Heart right ventricle (tissue), 16 donors: ENCODE results near the gene C17orf107. TPM values are rescaled to one million over a fixed set of nuclear protein-coding genes. Genes with fewer than 3 reads are reported as not detected.

Source experiments
- ATAC-seq, 8 donors: fragments of 200-7000 bp; cut with Tn5 transposase; one replicate each; pipeline ENCODE4 v1.9.1; 2020; ENCODE audit warnings: mild to moderate bottlenecking in 8 of 8, moderate library complexity in 8 of 8, moderate number of reproducible peaks in 1 of 8
- DNase-seq, 2 donors: peaks; one replicate each; pipeline ENCODE4 v3.0.0-alpha.2; 2020
- H3K27ac ChIP-seq, 10 donors: fragments of 200-600 bp; sonication (generic) in 2 of 10; one replicate each; pipeline versions ENCODE4 v1.5.0 to v1.8.0; 2020 to 2022; ENCODE audit warnings: mild to moderate bottlenecking in 3 of 10
- H3K27me3 ChIP-seq, 7 donors: fragments of 200-600 bp; one replicate each; pipeline ENCODE4 v1.8.0; 2021 to 2022; ENCODE audit warnings: mild to moderate bottlenecking in 2 of 7
- H3K36me3 ChIP-seq, 9 donors: fragments of 200-600 bp; sonication (generic) in 1 of 9; one replicate each; pipeline versions ENCODE4 v1.5.0 to v1.8.0; 2020 to 2022; ENCODE audit warnings: mild to moderate bottlenecking in 2 of 9
- H3K4me1 ChIP-seq, 9 donors: fragments of 200-600 bp; sonication (generic) in 1 of 9; one replicate each; pipeline versions ENCODE4 v1.5.0 to v1.8.0; 2020 to 2022; ENCODE audit warnings: mild to moderate bottlenecking in 4 of 9
- H3K4me3 ChIP-seq, 10 donors: fragments of 200-600 bp; sonication (generic) in 2 of 10; one replicate each; pipeline versions ENCODE4 v1.5.0 to v1.8.0; 2020 to 2022; ENCODE audit warnings: mild to moderate bottlenecking in 7 of 10, moderate library complexity in 2 of 10
- H3K9me3 ChIP-seq, 11 donors: fragments of 200-600 bp in 10 of 11; sonication (generic) in 2 of 11; one replicate each; pipeline versions ENCODE4 v1.5.0 to v1.8.0; 2013 to 2022; ENCODE audit warnings: mild to moderate bottlenecking in 2 of 11, control low read depth in 1 of 11, moderate library complexity in 1 of 11
- CTCF ChIP-seq, 9 donors: fragments of 200-600 bp; sonication (generic) in 2 of 9; IDR thresholded peaks; one replicate each; pipeline versions ENCODE4 v1.5.0 to v1.8.0; 2021 to 2022; ENCODE audit warnings: antibody characterized with exemption in 9 of 9, mild to moderate bottlenecking in 5 of 9, moderate library complexity in 1 of 9
- WGBS, 2 donors: extraction: QIAGEN DNeasy Blood & Tissue Kit; methylation state at CpG; one replicate each; pipeline ENCODE4 v1.1.7; 2013; ENCODE audit warnings: inconsistent platforms in 1 of 2; 5-methylcytosine and 5-hydroxymethylcytosine counted together
- intact Hi-C, 10 donors: fragments of 100-400 bp; cut with DNase I; formaldehyde crosslinking; loops; one replicate each; pipeline versions ENCODE4 v1.11.1 to v1.14.2; 2022
- polyA plus RNA-seq, 2 donors: library from polyadenylated mRNA; stranded (reverse); fragments of 200-250 nt; gene quantifications; one replicate each; pipeline ENCODE4 v1.2.3, GENCODE V29; 2013
- total RNA-seq, 10 donors: library from RNA; stranded (reverse); fragmentation: NEBNext Ultra II Directional in 3 of 10; extraction: Animal tissue kit (Norgen Biotek cat#: 25700) in 3 of 10; gene quantifications; one replicate each; pipeline versions ENCODE4 v1.2.1 to v1.2.4, GENCODE V29; 2021 to 2023
- donor health status: Arrhythmogenic right ventricular cardiomyopathy.
- donor health status: ischemic (EF 13 %, LVEDD 7.1; RV severe dilation, severe dysfunction).
- donor health status: healthy with polysubstance abuse.
- donor health status: DM: no; HTN: yes; CAD: no.
- donor health status: DM: no; HTN: no; CAD: no.
- donor health status: ischemic (EF 25% LVEDD 6.9; RV normal size, moderate dysfunction).
- donor health status: ischemic (EF 25% LVEDD 5.7; RV mildly dilated, moderate dysfunction).
- donor health status: healthy.
- donor health status: DM: yes; HTN: yes; CAD: no.
- donor health status: Ischemic cardiomyopathy.
- donor health status: ischemic (EF 35%, LVEDD 5.7; RV mildly dilated, moderate dysfunction).
- donor health status: nonischemic (EF 11% LVEDD 7.7; RV severe dilation, severe dysfunction).
- donor health status: DM: yes; HTN: yes; CAD: no.
- donor health status: PGD.
- donor health status: ischemic (EF 29% LVEDD 5.4; RV normal size, mild dysfunction).
- donor health status: nonischemic (EF 23%, LVEDD 6.1; RV moderate dilation, normal function).

C17orf107 gene
- total and polyA plus RNA-seq, 12 donors, result 0.28 to 0.86 (median 0.44) TPM; not detected in 1

DNA sequence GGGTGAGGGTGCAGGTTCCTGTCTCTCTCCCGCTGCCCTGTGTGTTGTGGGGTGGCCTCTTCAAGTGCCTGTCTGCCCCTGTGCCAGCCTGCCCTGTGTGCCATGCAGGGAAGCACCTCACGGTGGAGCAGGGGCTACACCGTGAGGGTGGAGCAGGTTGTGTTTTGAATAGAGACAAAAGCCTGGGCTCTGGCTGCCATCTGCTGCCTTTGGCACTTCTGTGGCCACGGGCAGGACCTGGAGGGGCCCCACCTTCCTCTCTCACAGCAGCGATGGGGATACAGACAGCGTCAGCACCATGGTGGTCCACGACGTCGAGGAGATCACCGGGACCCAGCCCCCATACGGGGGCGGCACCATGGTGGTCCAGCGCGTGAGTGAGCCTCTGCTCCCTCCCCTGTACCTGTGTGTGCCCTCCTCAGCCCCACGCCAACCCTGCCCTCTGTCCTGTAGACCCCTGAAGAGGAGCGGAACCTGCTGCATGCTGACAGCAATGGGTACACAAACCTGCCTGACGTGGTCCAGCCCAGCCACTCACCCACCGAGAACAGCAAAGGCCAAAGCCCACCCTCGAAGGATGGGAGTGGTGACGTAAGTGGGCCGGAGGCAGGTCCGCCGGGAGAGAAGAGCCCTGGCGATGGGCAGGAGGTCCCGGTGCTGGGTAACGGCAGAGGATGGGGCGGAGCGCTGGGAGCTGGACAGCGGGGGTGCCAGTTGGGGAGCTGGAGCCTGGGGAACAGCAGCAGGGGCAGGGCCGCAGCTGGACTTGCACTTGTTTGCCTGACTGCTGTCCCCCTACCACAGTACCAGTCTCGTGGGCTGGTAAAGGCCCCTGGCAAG, 5.4 kb upstream of the C17orf107 start:
- H3K9me3 ChIP-seq, result no peaks in the 10 kb centered on the region
- H3K27me3 ChIP-seq, result peaks cover 0 to 5% (median 3%) of the 10 kb centered on the region in 7 donors
- H3K27ac ChIP-seq, result no peak overlapping the region
- DNase-seq, result no peak
- intact Hi-C loops, result loop anchor here in 2 of 10 donors (5.0 to 10.0 kb wide), 2 partner anchors 182 to 189 kb away; partner anchors contain the start of genes ARRB2 (in 1 of the 2) and PELP1 (in 1 of the 2)
- ATAC-seq, result no peak
- 89 to 91% methylated on average over 31 of the region's 31 CpGs for WGBS, 2 donors
- TF ChIP-seq CTCF (IDR thresholded peaks at IDR 0.05), result no peak
- peaks cover 13 to 84% (median 59%) of the 10 kb centered on the region in 9 donors for H3K36me3 ChIP-seq
- peaks cover 0 to 8% (median 5%) of the 10 kb centered on the region in 9 donors for H3K4me1 ChIP-seq
- H3K4me3 ChIP-seq, result no peak overlapping the region

DNA sequence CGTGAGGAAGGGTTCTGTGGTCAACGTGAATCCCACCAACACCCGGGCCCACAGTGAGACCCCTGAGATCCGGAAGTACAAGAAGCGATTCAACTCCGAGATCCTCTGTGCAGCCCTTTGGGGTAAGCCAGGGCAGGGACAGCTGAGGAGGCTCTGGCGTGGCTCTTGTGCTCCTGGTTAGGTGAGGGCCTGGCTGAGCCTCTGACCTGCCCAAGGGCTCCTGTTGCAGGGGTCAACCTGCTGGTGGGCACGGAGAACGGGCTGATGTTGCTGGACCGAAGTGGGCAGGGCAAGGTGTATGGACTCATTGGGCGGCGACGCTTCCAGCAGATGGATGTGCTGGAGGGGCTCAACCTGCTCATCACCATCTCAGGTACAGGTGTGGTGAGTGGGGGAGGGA, 4.2 kb upstream of the C17orf107 start:
- DNase-seq (no peak), ATAC-seq (no peak)
- H3K4me3 ChIP-seq, result no peak overlapping the region
- intact Hi-C loops, result loop anchor here in 1 of 10 donors (10.0 kb wide), 1 partner anchor 190 kb away; the partner anchor contains the start of gene PELP1
- no peak overlapping the region for H3K27ac ChIP-seq
- peaks cover 0 to 17% (median 15%) of the 10 kb centered on the region in 7 donors for H3K27me3 ChIP-seq
- no peak for TF ChIP-seq CTCF (IDR thresholded peaks at IDR 0.05)
- H3K36me3 ChIP-seq, result peaks cover 13 to 75% (median 58%) of the 10 kb centered on the region in 9 donors
- peaks cover 0 to 19% (median 16%) of the 10 kb centered on the region in 9 donors for H3K4me1 ChIP-seq
- 93 to 96% methylated on average over 13 of the region's 13 CpGs for WGBS, 2 donors
- H3K9me3 ChIP-seq, result no peaks in the 10 kb centered on the region

GRCh38 chr17:4895657-4896331, 3.5 kb upstream of the C17orf107 start:
- intact Hi-C loops, result loop anchor here in 1 of 10 donors (10.0 kb wide), 1 partner anchor 191 kb away; the partner anchor contains the start of gene PELP1
- Histone ChIP-seq H3K36me3 (peaks cover 7 to 68% (median 51%) of the 10 kb centered on the region in 9 donors), H3K4me3 (no peak overlapping the region), H3K27ac (no peak overlapping the region), H3K27me3 (peaks cover 0 to 23% (median 20%) of the 10 kb centered on the region in 7 donors), H3K9me3 (no peaks in the 10 kb centered on the region), H3K4me1 (peaks cover 0 to 26% (median 23%) of the 10 kb centered on the region in 9 donors)
- TF ChIP-seq CTCF (IDR thresholded peaks at IDR 0.05), result no peak
- ATAC-seq (no peak), DNase-seq (no peak)
- WGBS, 2 donors, result 77 to 80% methylated on average over 27 of the region's 27 CpGs
